Peyer's patch (tissue), 4 donors: ENCODE results near the gene ETAA1.

Experiments used
- CTCF ChIP-seq, 6 experiments: fragments of 450-650 bp in 4 of 6; fragments of 200-600 bp in 2 of 6; sonication (generic) in 1 of 6; IDR thresholded peaks; one replicate each; pipeline ENCODE4 v1.5.1; 2017 to 2019; ENCODE audit warnings: antibody characterized with exemption in 6 of 6, mild to moderate bottlenecking in 3 of 6, moderate library complexity in 1 of 6
- POLR2A ChIP-seq, 2 donors: fragments of 450-650 bp; IDR thresholded peaks; one replicate each; pipeline ENCODE4 v1.5.1; 2017; ENCODE audit warnings: antibody characterized with exemption in 2 of 2, mild to moderate bottlenecking in 2 of 2, moderate library complexity in 2 of 2

GRCh38 chr2:67448648-67449047 lies 51.5 kb downstream of the ETAA1 start:
- TF ChIP-seq CTCF (IDR thresholded peaks at IDR 0.05) (no peak), POLR2A (IDR thresholded peaks at IDR 0.05) (no peak)
